DMS53 (cell line): ENCODE data around the gene KCNQ5.
A peak's percentile ranks its signal among the peaks of the same experiment; 100 is the strongest.
"Not testable (repeated sequence)": the region's sequence is repeated elsewhere in the genome, so short reads cannot be mapped to it uniquely, and the experiment has no call there.

Experiments
- DNase-seq: peaks from one replicate; lab custom pipeline; 2025; lab: John Stamatoyannopoulos, UW

Gene KCNQ5

DNA sequence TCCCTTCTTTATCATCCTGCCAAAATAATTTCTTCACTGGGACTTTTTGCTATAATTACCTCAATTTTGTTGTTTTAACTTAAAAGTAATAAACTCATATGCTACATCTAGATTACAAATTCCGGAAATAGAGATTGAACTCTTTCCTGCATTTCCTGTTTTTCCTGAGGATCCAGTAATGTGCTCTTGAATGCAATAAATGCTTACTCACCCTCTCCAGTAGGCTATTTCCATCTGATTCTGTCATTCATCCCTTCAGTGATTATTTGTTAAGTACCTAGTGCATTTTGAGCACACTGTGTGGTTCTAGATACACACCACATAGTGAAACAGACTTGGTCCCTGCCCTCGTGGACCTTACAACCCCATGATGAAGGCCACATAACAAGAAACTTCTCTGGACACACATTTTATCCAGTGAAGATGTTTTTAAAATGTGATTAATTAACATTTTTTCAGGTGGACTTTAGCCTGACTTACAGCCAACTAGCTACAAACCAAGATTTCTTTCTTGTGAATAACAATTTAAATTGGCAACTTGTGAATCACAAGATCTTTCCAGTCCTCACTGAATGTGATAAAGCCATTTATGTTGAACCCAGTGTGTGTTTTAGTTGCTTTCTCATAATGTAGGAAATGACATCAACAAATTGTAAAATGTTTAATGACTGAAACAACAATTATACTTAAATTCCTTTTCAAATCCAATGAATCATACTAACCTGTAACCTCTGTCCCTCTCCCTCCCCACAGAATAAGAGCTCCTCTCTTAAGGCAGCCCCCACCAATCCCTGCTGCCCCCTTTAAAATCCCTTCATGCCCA lies 331.2 kb downstream of the KCNQ5 start:
- DNase-seq: peak; percentile 97

- peak; percentile 50 for DNase-seq
Observed at GRCh38 chr6:72953971-72954381, 332.1 kb downstream of the KCNQ5 start.

DNA sequence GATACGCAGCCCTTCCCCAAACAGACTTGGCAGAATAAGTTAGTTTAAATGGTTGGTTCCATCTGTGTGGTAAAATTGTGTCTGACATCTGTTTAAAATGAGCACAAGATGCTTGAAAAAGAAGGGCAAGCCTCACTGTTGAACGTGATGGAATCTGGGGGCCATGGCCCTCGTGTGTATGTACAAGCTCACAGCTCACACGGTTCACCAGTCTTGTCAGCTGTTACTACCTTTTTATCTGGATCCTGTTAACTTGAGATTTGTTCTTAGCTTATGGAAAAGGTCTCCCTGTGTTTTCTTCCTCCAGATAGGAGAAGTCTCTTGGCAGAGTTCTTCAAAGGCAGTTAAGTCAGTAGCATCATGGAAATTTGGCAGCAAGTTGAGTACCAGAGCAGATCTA lies 332.9 kb downstream of the KCNQ5 start:
- no peak for DNase-seq

- peak; percentile 40 for DNase-seq
Observed at GRCh38 chr6:72955666-72956065, 333.8 kb downstream of the KCNQ5 start.

- no peak for DNase-seq
Observed at GRCh38 chr6:72956272-72956671, 334.4 kb downstream of the KCNQ5 start.

DNA sequence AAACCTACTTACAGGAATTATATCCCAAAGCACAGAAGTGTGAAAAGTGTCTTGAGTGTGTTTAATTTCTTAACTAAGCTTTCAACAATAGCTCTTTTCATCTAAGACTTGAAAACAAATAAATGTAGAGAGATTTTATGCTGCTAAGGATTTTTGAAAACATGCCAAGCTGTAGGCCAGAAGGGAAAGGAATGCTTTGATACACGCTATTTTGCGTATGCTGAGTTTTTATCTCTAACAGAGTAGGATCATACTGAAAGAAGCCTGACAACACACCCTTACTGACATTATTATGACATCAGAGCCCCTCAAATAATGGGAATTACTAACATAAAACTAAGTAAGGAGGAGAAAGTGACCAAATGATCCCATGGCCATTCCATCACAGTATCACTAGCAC lies 338.0 kb downstream of the KCNQ5 start:
- no peak for DNase-seq

DNA sequence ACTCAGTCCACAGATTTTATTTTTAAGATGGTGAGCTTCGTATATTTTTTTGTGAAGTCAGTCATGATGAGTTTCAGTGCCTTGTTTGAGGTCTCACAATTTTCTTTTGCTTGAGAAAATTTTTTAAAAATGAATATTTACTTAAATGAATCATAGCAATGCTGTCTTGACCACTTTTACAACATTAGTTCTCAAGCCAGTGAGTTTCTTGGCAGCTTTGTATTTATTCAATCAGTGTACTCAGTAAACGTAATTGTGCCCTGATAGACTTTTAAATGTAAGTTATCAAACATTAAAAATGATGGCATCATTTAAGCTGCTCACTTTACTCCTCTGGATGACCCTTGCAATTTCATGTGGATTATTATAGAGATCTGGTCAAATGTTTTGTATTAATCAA lies 342.1 kb downstream of the KCNQ5 start:
- peak; percentile 42 for DNase-seq

GRCh38 chr6:72966628-72967280 lies 344.9 kb downstream of the KCNQ5 start:
- peak; percentile 72 for DNase-seq

- DNase-seq: peak; percentile 39
Observed at GRCh38 chr6:72967329-72967728, 345.5 kb downstream of the KCNQ5 start.

DNA sequence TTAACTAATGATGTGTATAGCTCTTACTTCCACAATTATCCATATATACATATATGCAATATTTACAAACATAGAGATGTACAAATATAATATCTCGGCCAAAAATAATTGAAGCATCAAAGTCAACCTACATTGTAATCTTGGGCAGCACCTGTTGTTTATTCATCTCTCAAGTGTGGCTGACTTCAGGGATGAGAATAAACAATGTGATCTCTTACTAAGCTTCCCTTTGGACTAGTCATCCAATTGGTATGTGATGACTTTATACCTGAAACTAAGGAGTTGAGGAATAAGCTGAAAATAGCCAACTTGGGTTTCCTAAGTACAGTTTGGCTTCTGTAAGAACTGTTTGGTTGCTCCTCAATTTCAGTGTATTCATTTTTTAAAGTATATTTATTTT lies 346.8 kb downstream of the KCNQ5 start:
- DNase-seq: peak; percentile 98

DNA sequence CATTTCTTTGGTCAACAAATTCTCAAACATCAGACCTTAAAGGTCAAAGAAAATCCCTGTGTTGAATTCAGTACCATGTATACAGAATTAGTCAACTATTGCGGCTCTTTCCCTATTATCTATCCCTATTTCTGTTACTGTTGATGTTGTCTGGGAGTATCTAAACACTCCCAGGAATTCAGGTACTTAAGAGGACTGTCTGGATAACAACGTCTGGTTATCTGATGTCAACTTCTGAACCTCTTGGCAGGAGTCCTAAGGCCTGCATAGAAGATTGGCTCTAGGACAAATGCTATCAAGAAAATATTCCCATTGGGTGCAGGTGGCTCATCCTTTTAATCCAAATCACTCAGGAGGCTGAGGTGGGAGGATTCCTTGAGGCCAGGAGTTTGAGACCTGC lies 347.8 kb downstream of the KCNQ5 start:
- DNase-seq: peak; percentile 75

DNA sequence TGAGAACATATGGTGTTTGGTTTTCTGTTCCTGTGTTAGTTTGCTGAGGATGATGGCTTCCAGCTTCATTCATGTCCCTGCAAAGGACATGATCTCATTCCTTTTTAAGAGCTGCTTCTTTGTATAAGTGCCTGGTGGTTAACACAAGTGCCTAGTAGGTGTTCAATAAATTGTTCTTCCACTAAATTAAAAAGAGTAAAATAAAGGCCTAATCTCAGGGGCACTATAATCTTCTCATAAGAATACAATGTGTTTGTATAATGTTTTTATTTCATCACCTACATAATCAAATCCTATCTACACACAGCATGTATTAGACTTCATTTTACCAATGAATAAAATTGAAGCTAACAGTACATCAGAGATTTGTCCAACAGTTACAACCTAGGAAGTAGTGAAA lies 350.7 kb downstream of the KCNQ5 start:
- peak; percentile 79 for DNase-seq

GRCh38 chr6:72974276-72974675 lies 352.4 kb downstream of the KCNQ5 start:
- DNase-seq: peak; percentile 96

DNA sequence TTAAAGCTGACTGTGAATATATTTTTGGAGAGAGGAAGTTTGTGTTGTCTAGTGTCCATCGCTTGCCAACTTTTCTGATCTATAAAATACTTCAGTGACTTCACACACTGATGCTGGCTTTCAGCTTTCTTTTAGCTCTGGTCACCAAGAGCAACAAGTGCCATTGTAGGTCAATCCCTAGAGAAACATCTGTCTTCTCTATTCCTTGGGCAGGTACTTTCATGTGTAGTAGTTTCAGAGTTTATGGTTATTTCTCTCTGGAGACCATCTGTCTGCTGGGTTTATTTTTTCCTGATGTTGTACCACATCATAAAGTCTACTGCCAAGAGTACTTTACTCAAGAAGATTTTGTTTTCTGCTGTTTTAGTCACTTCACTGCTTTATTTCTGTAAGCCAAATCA lies 353.5 kb downstream of the KCNQ5 start:
- DNase-seq: peak; percentile 50

- DNase-seq: peak; percentile 42
Observed at GRCh38 chr6:72976484-72976883, 354.6 kb downstream of the KCNQ5 start.

- peak; percentile 81 for DNase-seq
Observed at GRCh38 chr6:72977114-72977513, 355.2 kb downstream of the KCNQ5 start.

DNA sequence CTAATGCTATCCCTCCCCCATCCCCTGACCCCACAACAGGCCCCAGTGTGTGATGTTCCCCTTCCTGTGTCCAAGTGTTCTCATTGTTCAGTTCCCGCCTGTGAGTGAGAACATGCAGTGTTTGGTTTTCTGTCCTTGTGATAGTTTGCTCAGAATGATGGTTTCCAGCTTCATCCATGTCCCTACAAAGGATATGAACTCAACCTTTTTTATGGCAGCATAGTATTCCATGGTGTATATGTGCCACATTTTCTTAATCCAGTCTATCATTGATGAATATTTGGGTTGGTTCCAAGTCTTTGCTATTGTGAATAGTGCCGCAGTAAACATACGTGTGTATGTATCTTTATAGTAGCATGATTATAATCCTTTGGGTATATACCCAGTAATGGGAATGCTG lies 356.9 kb downstream of the KCNQ5 start:
- not testable (repeated sequence) for DNase-seq

GRCh38 chr6:72984189-72984831 lies 362.4 kb downstream of the KCNQ5 start:
- DNase-seq: peak; percentile 72

DNA sequence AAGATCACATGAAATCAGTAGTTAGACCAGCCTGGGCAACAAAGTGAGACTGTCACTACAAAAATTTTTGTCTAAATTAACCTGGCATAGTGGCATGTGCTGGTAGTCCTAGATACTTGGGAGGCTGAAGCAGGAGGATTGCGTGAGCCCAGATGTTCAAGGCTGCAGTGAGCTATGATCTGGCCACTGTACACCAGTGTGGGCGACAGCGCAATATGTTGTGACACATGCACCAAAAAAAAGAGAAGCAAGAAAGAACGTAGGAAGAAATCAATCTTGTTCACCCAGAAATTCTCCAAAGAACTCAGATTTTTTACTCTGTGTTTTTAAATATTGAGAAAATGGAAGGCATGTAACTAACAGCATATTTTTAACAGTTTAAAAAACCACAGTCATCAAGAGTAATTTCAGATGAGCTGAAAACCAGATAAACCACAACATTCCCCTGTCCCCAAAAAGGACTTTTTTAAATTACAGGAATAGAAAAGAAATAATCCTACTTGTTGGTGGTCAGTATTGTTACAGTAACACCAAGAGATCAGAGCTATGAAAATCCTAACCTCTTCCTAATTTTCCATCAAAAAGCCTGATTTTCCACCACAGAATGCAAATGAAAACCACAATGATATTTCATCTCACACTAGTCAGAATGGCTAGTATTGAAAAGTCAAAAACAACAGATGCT lies 363.3 kb downstream of the KCNQ5 start:
- DNase-seq: no peak

GRCh38 chr6:72987301-72987700 lies 365.4 kb downstream of the KCNQ5 start:
- DNase-seq: peak; percentile 53

DNA sequence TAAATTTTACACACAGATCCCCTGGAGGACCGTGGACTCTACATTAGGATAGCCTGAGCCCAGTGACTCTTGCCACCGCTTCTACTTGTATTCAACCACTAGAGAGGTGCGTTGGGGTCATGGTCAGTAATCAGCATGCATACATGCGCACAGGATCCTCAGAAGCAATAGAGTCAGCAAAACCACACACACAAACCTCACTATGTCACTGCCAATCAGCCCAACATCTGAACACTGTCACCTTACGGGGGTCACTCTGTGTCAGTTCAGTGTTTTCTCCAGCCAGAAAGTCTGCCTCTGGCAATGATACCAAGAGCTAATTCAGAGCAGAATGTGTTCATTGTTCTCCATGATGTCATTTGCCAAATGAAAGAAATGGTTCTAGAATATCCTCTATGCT lies 378.1 kb downstream of the KCNQ5 start:
- DNase-seq: no peak

DNA sequence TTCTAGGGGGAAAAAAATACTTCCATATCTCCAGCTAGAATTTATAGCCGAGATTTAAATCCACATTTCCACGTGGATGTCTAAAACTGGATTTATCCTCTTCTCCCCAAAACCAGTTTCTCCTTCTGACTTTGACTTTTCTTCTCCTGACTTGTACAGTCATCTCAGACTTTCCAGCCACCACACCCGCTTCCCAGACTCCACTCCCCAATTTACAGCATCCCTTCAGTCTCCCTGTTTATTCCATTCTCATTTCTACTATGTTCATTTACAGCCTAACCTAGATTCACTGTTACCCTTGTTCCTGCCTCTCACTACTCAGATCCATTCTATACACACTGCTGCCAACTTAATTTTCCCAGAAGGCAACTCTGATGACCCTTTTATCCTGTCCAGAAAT lies 378.6 kb downstream of the KCNQ5 start:
- DNase-seq: no peak
